GM12875 (cell line): ENCODE measurements around the gene TBXA2R.

Experiments used
- H3K4me3 ChIP-seq: one replicate; pipeline ENCODE4 v1.5.1; 2011; ENCODE audit warnings: low read depth, low read length, control low read depth
- TF ChIP-seq, protein P1 (sequence below): IDR thresholded peaks from 2 replicates; pipeline ENCODE4 v1.5.1; 2011; ENCODE audit warnings: low read depth, mild to moderate bottlenecking, control low read depth, inconsistent platforms, low read length, moderate library complexity, borderline replicate concordance; ENCODE audit not compliant: insufficient read depth

TBXA2R gene

GRCh38 chr19:3644351-3645066 lies 37.8 kb upstream of the TBXA2R start:
- no peak overlapping the region for H3K4me3 ChIP-seq
- TF ChIP-seq, protein P1, sequence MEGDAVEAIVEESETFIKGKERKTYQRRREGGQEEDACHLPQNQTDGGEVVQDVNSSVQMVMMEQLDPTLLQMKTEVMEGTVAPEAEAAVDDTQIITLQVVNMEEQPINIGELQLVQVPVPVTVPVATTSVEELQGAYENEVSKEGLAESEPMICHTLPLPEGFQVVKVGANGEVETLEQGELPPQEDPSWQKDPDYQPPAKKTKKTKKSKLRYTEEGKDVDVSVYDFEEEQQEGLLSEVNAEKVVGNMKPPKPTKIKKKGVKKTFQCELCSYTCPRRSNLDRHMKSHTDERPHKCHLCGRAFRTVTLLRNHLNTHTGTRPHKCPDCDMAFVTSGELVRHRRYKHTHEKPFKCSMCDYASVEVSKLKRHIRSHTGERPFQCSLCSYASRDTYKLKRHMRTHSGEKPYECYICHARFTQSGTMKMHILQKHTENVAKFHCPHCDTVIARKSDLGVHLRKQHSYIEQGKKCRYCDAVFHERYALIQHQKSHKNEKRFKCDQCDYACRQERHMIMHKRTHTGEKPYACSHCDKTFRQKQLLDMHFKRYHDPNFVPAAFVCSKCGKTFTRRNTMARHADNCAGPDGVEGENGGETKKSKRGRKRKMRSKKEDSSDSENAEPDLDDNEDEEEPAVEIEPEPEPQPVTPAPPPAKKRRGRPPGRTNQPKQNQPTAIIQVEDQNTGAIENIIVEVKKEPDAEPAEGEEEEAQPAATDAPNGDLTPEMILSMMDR = no peak

GRCh38 chr19:3643674-3644313 lies 37.1 kb upstream of the TBXA2R start:
- TF ChIP-seq, protein P1 = no peak
- H3K4me3 ChIP-seq = no peak overlapping the region

DNA sequence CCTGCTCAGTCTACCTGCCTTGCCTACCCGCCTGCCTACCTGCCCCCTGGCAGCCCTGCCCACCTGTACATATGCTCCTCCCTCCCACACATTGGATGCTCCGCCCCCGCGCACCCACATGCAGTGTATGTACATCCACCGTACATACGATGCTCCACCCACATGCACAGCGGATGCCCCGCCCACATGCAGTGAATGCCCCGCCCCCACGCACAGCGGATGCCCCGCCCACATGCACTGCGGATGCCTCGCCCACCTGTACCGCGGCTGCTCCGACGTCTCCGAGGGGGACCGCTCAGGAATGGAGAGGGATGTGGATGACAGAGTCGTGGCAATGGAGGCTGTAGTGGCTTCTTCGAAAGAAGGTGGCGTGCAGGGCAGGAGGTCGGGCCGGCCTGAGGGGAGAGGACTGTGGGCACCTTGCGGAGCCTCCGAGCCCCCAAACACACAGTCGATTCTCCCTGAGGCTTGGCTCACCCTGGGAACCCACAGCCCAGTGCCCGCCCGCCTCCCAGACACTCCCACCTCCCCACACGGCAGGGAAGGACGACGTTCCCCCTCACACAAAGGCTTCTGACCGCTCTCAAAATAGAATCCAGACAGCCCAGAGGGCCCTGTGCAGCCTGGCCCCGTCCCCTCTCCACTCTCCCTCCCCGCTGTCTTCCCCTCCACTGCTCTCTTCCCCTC lies 36.5 kb upstream of the TBXA2R start:
- TF ChIP-seq, protein P1 = no peak

GRCh38 chr19:3642296-3642695 lies 35.6 kb upstream of the TBXA2R start:
- TF ChIP-seq, protein P1 = no peak
- no peak overlapping the region for H3K4me3 ChIP-seq

More for the DNA sequence above, 36.5 kb upstream of the TBXA2R start:
- H3K4me3 ChIP-seq = no peak overlapping the region

DNA sequence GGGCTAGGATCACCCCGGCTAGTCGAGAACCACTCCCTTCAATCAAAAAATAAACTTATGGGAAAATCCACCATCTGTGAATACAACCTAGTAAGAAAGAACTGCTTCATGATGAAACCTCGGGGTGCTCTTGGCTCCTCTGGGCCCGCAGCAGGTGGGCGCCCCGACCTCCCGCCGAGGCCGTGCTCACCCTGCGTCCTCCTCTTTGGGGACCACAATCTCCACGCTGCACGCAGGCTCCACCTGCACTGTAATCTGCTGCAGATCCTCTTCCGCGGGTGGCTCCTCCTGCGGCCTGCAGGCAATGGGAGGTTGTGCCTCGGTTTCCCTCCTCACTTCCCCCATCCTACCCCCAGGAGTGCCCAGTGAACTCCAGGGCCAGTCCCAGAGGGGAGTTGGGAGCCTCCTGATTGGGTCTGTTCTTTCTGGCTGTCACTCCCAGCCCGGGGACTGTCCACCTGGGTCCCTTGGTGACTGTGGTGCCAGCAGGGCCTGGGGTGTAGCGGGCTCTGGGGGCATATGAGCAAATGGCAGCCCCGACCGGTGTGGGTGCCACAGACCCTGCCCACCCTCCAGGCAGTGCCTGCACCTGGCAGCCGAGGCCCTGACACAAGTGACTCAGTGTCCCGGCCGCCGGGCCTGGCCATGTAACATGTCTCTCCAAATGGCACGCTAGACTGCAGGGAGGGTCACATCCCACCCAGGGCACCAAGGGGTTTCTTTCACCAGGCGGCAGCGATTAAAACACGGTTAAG lies 35.0 kb upstream of the TBXA2R start:
- no peak overlapping the region for H3K4me3 ChIP-seq
- TF ChIP-seq, protein P1 = no peak

GRCh38 chr19:3639479-3639878 lies 32.8 kb upstream of the TBXA2R start:
- H3K4me3 ChIP-seq = no peak overlapping the region
- TF ChIP-seq, protein P1 = no peak
